ENCODE measurements around the gene RCE1.

Gene RCE1

DNA sequence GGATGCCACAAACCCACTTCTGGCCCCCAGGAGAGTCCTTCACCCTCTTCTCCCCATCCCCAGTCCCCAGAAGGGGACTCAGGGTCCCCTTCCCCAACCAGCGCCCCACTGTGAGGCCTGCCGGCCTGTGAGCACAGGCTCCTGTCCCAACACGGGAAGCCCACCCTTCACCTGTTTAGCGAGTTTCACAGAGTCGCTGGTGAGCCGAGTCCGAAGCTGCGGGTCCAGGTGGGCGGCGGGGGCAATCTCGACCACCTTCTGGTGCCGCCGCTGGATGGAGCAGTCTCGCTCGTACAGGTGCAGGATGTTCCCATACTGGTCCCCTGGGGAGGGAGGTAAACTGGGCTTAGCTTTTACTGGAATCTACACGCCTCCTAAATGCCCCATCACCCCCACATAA lies 26.9 kb downstream of the RCE1 start:
- TF ChIP-seq, protein P1, sequence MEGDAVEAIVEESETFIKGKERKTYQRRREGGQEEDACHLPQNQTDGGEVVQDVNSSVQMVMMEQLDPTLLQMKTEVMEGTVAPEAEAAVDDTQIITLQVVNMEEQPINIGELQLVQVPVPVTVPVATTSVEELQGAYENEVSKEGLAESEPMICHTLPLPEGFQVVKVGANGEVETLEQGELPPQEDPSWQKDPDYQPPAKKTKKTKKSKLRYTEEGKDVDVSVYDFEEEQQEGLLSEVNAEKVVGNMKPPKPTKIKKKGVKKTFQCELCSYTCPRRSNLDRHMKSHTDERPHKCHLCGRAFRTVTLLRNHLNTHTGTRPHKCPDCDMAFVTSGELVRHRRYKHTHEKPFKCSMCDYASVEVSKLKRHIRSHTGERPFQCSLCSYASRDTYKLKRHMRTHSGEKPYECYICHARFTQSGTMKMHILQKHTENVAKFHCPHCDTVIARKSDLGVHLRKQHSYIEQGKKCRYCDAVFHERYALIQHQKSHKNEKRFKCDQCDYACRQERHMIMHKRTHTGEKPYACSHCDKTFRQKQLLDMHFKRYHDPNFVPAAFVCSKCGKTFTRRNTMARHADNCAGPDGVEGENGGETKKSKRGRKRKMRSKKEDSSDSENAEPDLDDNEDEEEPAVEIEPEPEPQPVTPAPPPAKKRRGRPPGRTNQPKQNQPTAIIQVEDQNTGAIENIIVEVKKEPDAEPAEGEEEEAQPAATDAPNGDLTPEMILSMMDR (IDR thresholded peaks at IDR 0.05; ENCODE audit: control insufficient read depth, extremely low read depth, insufficient read depth) = no peak
- H3K4me3 ChIP-seq (ENCODE audit: low read depth, low read length) = no peak overlapping the region
- no peak for DNase-seq (ENCODE audit: low read depth)

- no peak overlapping the region for H3K4me3 ChIP-seq (ENCODE audit: low read depth, low read length)
- DNase-seq (ENCODE audit: low read depth) = no peak
- TF ChIP-seq, protein P1 (IDR thresholded peaks at IDR 0.05; ENCODE audit: control insufficient read depth, extremely low read depth, insufficient read depth) = no peak
Observed at GRCh38 chr11:66870616-66871520, 27.6 kb downstream of the RCE1 start.

DNA sequence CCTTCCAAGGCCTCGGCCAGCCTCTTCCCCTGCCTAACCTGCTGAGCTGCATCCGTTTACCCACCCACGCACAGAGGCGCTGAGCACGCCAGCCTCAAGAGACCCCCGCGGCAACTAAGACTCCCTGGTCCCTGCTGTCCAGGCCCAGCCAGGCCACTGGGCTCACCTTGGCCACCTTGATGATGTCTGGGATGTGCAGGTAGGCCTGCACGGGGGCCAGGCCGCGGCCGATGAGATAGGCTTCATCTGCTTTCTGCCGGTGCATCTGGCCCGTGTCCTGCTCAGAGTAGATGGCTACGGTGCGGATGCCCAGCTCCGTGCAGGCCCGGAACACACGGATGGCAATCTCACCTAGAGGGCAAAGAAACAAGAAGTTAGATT lies 28.3 kb downstream of the RCE1 start:
- H3K4me3 ChIP-seq (ENCODE audit: low read depth, low read length) = no peak overlapping the region
- no peak for DNase-seq (ENCODE audit: low read depth)
- TF ChIP-seq, protein P1 (IDR thresholded peaks at IDR 0.05; ENCODE audit: control insufficient read depth, extremely low read depth, insufficient read depth) = no peak

GRCh38 chr11:66874232-66874631 lies 31.0 kb downstream of the RCE1 start:
- no peak for DNase-seq (ENCODE audit: low read depth)
- no peak overlapping the region for H3K4me3 ChIP-seq (ENCODE audit: low read depth, low read length)
- TF ChIP-seq, protein P1 (IDR thresholded peaks at IDR 0.05; ENCODE audit: control insufficient read depth, extremely low read depth, insufficient read depth) = no peak

DNA sequence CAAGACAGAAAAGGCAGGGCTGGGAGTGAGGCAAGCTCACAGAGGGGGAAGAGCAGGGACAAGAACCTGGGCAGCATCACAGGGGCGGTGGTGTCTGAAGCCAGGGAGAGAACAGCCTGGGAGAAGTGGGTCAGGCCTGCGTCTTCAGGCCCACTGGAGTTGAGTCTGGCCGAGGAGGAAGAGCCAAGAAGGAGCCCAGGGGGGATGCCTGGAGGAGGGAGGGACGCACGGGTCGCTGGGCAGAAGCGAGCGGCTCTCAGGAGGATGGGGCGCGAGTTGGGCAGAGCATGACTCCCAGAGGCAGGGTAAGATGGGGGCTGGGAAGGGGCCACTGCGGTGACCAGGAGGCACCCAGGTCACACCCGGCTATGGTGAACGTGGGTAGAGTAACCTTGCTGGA lies 32.1 kb downstream of the RCE1 start:
- no peak overlapping the region for H3K4me3 ChIP-seq (ENCODE audit: low read depth, low read length)
- TF ChIP-seq, protein P1 (IDR thresholded peaks at IDR 0.05; ENCODE audit: control insufficient read depth, extremely low read depth, insufficient read depth) = no peak
- DNase-seq (ENCODE audit: low read depth) = no peak

GRCh38 chr11:66877588-66878385 lies 34.5 kb downstream of the RCE1 start:
- TF ChIP-seq, protein P1 (IDR thresholded peaks at IDR 0.05; ENCODE audit: control insufficient read depth, extremely low read depth, insufficient read depth) = no peak
- DNase-seq (ENCODE audit: low read depth) = peak; percentile 85

More at GRCh38 chr11:66877588-66878385, 34.5 kb downstream of the RCE1 start:
- no peak overlapping the region for H3K4me3 ChIP-seq (ENCODE audit: low read depth, low read length)

All from LNCaP clone FGC (cell line).